Neural progenitor cell (in vitro differentiated cells): ENCODE results near the gene AK6. TPM values are rescaled to one million over a fixed set of nuclear protein-coding genes. Genes with fewer than 3 reads are reported as not detected.

Source experiments
- DNase-seq: peaks from one replicate; pipeline ENCODE4 v3.0.0-alpha.2; 2016; ENCODE audit warnings: low spot score
- H2AFZ ChIP-seq: fragments of 200-600 bp; sonication (generic); replicated peaks from 2 replicates; pipeline ENCODE4 v1.6.1; 2016; ENCODE audit warnings: antibody characterized with exemption
- H3F3A ChIP-seq: fragments of 200-600 bp; sonication (generic); 2 replicates; pipeline ENCODE4 v1.6.1; 2016; ENCODE audit warnings: antibody characterized with exemption, low read depth
- H3K27ac ChIP-seq: fragments of 200-600 bp; sonication (generic); 2 replicates; pipeline ENCODE4 v1.5.1; 2016; ENCODE audit warnings: mild to moderate bottlenecking
- H3K27me3 ChIP-seq: fragments of 200-600 bp; sonication (generic); 2 replicates; pipeline ENCODE4 v1.6.1; 2016; ENCODE audit warnings: mild to moderate bottlenecking, moderate library complexity
- H3K36me3 ChIP-seq: fragments of 200-600 bp; sonication (generic); 2 replicates; pipeline ENCODE4 v1.5.1; 2016
- H3K4me1 ChIP-seq: fragments of 200-600 bp; sonication (generic); 2 replicates; pipeline ENCODE4 v1.6.1; 2016; ENCODE audit warnings: mixed run types
- H3K4me2 ChIP-seq: fragments of 200-600 bp; sonication (generic); 2 replicates; pipeline ENCODE4 v1.6.1; 2016
- H3K4me3 ChIP-seq: fragments of 200-600 bp; sonication (generic); 2 replicates; pipeline ENCODE4 v1.5.1; 2016
- H3K79me2 ChIP-seq: fragments of 200-600 bp; sonication (generic); 2 replicates; pipeline ENCODE4 v1.6.1; 2016; ENCODE audit warnings: low read depth
- H3K9ac ChIP-seq: fragments of 200-600 bp; sonication (generic); 2 replicates; pipeline ENCODE4 v1.6.1; 2016
- H3K9me3 ChIP-seq: fragments of 200-600 bp; sonication (generic); 2 replicates; pipeline ENCODE4 v1.5.1; 2016; ENCODE audit warnings: low read depth
- H4K20me1 ChIP-seq: fragments of 200-600 bp; sonication (generic); 2 replicates; pipeline ENCODE4 v1.6.1; 2016; ENCODE audit warnings: low read depth
- H3K27ac Mint-ChIP-seq: 3 replicates; pipeline ENCODE4 v1.8.0; 2021; ENCODE audit warnings: mixed read lengths
- H3K27me3 Mint-ChIP-seq: 2 replicates; pipeline ENCODE4 v1.8.0; 2022; ENCODE audit warnings: low read depth, mild to moderate bottlenecking, inconsistent platforms, moderate library complexity, mixed read lengths; ENCODE audit not compliant: insufficient read depth
- H3K36me3 Mint-ChIP-seq: 3 replicates; pipeline ENCODE4 v1.8.0; 2021; ENCODE audit warnings: mixed read lengths
- H3K4me1 Mint-ChIP-seq: 3 replicates; pipeline ENCODE4 v1.8.0; 2021; ENCODE audit warnings: mixed read lengths
- H3K4me3 Mint-ChIP-seq: 3 replicates; pipeline ENCODE4 v1.8.0; 2021; ENCODE audit warnings: mild to moderate bottlenecking, moderate library complexity, mixed read lengths
- H3K9me3 Mint-ChIP-seq: 3 replicates; pipeline ENCODE4 v1.8.0; 2020; ENCODE audit warnings: mixed read lengths
- EZH2 ChIP-seq: fragments of 200-600 bp; sonication (generic); IDR thresholded peaks from 2 replicates; pipeline ENCODE4 v1.6.1; 2017; ENCODE audit warnings: antibody characterized with exemption, mild to moderate bottlenecking, moderate library complexity
- EZH2phosphoT487 ChIP-seq: fragments of 200-600 bp; sonication (generic); IDR thresholded peaks from 2 replicates; pipeline ENCODE4 v1.6.1; 2017; ENCODE audit warnings: antibody characterized with exemption
- total RNA-seq: library from RNA; depleted of rRNA; stranded (reverse); fragments of >200 nt; gene quantifications from 2 replicates; pipeline ENCODE4 v1.2.3, GENCODE V29; 2015; ENCODE audit warnings: low replicate concordance
- TF ChIP-seq, protein P1 (sequence below): fragments of 200-600 bp; sonication (generic); IDR thresholded peaks from 2 replicates; pipeline ENCODE4 v1.5.1; 2017; ENCODE audit warnings: antibody characterized with exemption, mild to moderate bottlenecking

Gene AK6
- total RNA-seq, 1 donor from 2014 or later, result 50.4 TPM

DNA sequence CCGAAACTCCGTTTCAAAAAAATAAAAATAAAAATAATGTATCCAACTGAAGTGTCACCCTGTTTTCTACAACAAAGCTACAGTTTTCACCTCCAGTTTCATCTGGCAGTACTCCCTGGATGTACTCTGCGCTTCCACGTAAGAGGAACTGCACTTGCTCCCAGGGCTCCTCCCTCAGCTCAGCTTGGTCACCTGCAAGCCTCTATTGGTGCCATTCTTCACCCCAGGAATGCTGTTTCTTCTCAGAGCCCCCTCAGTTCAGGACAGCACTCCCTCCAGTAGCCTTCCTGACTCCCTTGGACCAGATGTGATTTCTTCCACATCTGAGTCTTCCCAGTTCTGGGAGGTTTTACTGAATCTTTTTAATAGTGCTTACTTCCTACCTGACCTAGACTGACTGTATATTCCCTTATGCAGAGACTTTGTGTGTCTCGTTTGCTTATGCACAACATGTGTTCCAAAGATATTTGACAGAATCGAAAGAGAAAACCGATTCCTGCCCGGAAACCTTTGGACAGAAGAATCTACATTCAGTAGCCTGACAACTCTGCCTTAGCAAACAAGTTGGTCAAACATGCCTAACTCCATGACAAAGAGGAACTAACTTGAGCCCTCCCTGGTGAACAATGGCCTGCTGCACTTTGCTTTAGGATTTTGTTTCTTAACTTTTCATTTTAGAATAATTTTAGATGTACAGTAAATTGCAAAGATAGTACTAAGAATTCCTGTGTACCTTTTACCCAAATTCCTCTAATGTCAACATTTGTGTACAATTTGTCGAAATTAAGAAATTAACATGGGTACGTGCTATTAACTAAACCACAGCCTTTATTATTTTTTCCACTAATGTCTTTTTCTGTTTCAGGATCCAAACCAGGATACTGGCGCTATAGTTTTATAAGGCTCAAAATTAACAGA is 37.5 kb downstream of the AK6 start:
- Histone ChIP-seq H3F3A (no peaks in the 10 kb centered on the region), H2AFZ (peak overlapping the region; percentile 76), H3K36me3 (no peaks in the 10 kb centered on the region), H3K27ac (no peak overlapping the region), H3K79me2 (no peaks in the 10 kb centered on the region), H4K20me1 (no peaks in the 10 kb centered on the region), H3K9ac (no peak overlapping the region), H3K4me2 (no peak overlapping the region), H3K9me3 (no peaks in the 10 kb centered on the region), H3K4me1 (no peaks in the 10 kb centered on the region), H3K27me3 (no peaks in the 10 kb centered on the region), H3K4me3 (no peak overlapping the region)
- H3K27me3 Mint-ChIP-seq, result peaks cover 6% of the 10 kb centered on the region
- no peak overlapping the region for H3K27ac Mint-ChIP-seq
- DNase-seq, result peak; percentile 8
- H3K4me1 Mint-ChIP-seq, result no peaks in the 10 kb centered on the region
- H3K9me3 Mint-ChIP-seq, result no peaks in the 10 kb centered on the region
- TF ChIP-seq, protein P1, sequence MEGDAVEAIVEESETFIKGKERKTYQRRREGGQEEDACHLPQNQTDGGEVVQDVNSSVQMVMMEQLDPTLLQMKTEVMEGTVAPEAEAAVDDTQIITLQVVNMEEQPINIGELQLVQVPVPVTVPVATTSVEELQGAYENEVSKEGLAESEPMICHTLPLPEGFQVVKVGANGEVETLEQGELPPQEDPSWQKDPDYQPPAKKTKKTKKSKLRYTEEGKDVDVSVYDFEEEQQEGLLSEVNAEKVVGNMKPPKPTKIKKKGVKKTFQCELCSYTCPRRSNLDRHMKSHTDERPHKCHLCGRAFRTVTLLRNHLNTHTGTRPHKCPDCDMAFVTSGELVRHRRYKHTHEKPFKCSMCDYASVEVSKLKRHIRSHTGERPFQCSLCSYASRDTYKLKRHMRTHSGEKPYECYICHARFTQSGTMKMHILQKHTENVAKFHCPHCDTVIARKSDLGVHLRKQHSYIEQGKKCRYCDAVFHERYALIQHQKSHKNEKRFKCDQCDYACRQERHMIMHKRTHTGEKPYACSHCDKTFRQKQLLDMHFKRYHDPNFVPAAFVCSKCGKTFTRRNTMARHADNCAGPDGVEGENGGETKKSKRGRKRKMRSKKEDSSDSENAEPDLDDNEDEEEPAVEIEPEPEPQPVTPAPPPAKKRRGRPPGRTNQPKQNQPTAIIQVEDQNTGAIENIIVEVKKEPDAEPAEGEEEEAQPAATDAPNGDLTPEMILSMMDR, result no peak
- TF ChIP-seq EZH2phosphoT487, result no peak
- TF ChIP-seq EZH2, result no peak
- H3K4me3 Mint-ChIP-seq, result no peak overlapping the region
- H3K36me3 Mint-ChIP-seq, result no peaks in the 10 kb centered on the region

DNA sequence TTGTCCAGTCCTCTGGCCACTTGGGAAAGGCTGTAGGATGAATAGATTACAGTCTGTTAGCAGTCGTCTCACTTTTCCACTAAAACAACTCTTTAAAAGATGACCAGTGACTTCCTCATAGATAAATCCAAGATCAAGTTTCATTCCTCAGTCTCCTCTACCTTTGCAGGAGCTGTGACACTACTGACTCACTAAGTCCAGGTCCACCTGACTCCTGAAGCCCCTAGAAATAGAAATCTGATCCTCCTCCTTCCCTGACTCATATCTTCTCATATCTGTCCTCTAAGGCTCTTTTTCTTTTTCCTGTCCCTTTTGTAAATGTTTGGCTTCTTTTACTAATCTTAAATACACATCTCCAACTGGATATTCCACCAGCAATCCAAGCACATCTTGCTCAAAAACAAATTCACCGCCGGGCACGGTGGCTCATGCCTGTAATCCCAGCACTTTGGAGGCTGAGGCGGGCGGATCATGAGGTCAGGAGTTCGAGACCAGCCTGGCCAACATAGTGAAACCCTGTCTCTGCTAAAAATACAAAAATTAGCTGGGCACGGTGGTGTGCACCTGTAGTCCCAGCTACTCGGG is 39.3 kb downstream of the AK6 start:
- Histone ChIP-seq H3K27me3 (no peaks in the 10 kb centered on the region), H3K27ac (no peak overlapping the region), H3K79me2 (no peaks in the 10 kb centered on the region), H3K36me3 (no peaks in the 10 kb centered on the region), H3K9me3 (no peaks in the 10 kb centered on the region), H2AFZ (no peak overlapping the region), H3F3A (no peaks in the 10 kb centered on the region), H3K4me3 (no peak overlapping the region), H3K4me1 (no peaks in the 10 kb centered on the region), H3K4me2 (no peak overlapping the region), H3K9ac (no peak overlapping the region), H4K20me1 (no peaks in the 10 kb centered on the region)
- Mint-ChIP-seq H3K9me3 (no peaks in the 10 kb centered on the region), H3K27me3 (peaks cover 4% of the 10 kb centered on the region), H3K4me1 (no peaks in the 10 kb centered on the region), H3K36me3 (no peaks in the 10 kb centered on the region), H3K27ac (no peak overlapping the region), H3K4me3 (no peak overlapping the region)
- no peak for DNase-seq
- TF ChIP-seq EZH2phosphoT487 (no peak), EZH2 (no peak)
- TF ChIP-seq, protein P1, result no peak

DNA sequence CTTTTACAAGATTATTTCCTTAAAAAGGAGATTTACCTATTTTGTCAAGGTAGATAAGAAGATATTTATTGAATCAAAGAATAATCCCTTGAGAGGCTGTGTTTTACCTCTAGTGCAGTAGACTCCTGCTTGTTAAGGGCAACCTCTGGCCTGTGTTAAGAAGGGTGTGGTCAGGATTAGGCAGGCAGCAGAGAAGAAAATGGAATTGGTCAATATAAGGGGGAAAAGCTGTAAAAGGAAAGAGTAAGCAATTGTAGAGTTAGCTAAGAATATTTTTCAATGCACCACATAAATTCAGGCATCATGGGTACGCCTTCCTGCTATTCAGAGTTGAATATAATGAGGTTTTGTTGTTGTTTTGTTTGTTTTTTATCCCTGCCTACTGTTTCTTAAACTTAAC is 43.0 kb downstream of the AK6 start:
- no peaks in the 10 kb centered on the region for H3K27me3 ChIP-seq
- no peak for TF ChIP-seq EZH2
- TF ChIP-seq, protein P1, result no peak
- TF ChIP-seq EZH2phosphoT487, result no peak
- no peaks in the 10 kb centered on the region for H3K9me3 ChIP-seq
- no peaks in the 10 kb centered on the region for H3K36me3 ChIP-seq
- no peak overlapping the region for H3K4me3 Mint-ChIP-seq
- H3K27ac ChIP-seq, result no peak overlapping the region
- H2AFZ ChIP-seq, result no peak overlapping the region
- DNase-seq, result no peak
- no peak overlapping the region for H3K4me3 ChIP-seq
- no peak overlapping the region for H3K9ac ChIP-seq
- H3K9me3 Mint-ChIP-seq, result no peaks in the 10 kb centered on the region
- no peaks in the 10 kb centered on the region for H3K79me2 ChIP-seq
- no peaks in the 10 kb centered on the region for H3F3A ChIP-seq
- H3K4me1 Mint-ChIP-seq, result no peaks in the 10 kb centered on the region
- H3K27ac Mint-ChIP-seq, result no peak overlapping the region
- H3K36me3 Mint-ChIP-seq, result no peaks in the 10 kb centered on the region
- no peak overlapping the region for H3K4me2 ChIP-seq
- no peaks in the 10 kb centered on the region for H3K27me3 Mint-ChIP-seq
- no peaks in the 10 kb centered on the region for H4K20me1 ChIP-seq
- no peaks in the 10 kb centered on the region for H3K4me1 ChIP-seq
